Stimulated activated CD8-positive, alpha-beta memory T cell treated with anti-CD3 and anti-CD28 coated beads, Interleukin-12 subunit alpha, Interleukin-12 subunit beta, amount 100 ng/mL, for 1 hour (primary cell): Measurements from ENCODE around the gene TMEM258.

Experiments used
- DNase-seq: peaks from one replicate; pipeline ENCODE4 v3.0.0-alpha.2; 2020; ENCODE audit warnings: low read depth

TMEM258 gene

GRCh38 chr11:61792310-61793082, at the start of gene TMEM258, which contains the start of gene FEN1:
TMEM258 (minus strand) TSS chr11:61792599; CDS start chr11:61792558, 41 bp downstream.
FEN1 (plus strand) TSS chr11:61792911; CDS start chr11:61795362, 2,451 bp downstream.
- DNase-seq, result peak; percentile 79

DNA sequence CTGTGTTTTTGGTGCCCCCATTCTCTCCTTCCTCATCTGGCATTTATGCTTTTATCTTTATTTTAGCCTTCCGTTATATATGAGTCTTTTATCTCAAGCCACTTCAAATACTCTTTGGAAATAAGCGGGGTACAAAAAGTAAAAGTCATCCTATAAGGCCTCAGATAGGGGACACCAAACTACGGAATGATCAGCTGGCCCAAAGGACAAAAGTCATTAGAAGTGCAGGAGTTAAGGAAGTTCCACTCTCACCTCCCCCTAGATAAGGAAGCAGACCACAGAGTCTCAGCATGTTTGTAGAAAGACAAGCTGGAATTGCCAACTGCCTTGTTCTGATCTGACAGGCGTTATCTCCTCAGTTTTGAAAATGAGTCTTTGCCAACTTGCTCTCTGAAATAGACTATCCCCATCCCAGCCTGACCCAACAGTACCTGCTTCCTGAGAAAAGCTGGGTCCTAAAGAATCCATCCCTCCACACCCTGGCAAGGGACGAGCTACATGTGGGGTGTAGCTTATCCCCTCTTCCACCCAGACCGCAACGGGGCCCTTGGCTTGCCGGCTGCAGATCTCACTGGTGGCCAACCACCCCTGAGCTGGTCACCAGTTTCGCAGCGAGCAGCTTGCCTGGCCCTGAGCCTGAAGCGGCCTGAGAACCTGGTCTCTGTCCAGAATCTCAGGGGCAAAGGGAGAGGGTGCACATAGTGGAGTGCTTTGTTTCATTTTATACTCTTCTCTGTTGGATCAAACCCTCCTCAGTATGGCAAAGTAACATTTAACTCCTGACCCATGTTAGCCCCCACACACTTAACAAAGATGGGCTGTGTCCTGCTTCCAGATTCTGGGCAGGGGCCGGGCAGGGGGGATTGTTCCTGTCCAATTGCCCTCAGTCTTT, 49.5 kb upstream of the TMEM258 start:
- DNase-seq, result no peak

- no peak for DNase-seq
These were observed 48.0 kb upstream of the TMEM258 start for GRCh38 chr11:61840371-61840770.

- DNase-seq, result no peak
These were observed 47.3 kb upstream of the TMEM258 start for GRCh38 chr11:61839742-61840141.

DNA sequence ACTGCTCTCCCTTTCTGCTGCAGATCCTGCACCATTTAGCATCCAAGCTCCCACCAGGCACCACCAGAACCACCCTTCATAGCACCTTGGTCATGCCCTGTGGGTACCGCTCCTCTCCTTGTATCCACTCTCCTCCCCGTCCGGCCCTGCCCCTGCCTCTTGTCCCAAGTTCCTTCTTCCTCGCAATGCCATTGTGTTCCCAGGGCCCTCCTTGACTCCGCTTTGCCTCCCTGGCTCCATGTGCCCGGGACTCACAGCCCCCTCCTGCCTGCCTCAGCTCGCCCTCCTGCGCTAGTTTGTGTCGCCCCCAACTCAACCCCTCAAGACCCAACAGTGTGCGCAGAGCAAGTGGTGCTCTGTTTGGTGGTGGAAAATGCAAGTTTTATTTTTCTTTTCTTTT, 46.5 kb upstream of the TMEM258 start:
- no peak for DNase-seq

- DNase-seq, result no peak
These were observed 46.1 kb upstream of the TMEM258 start for GRCh38 chr11:61838501-61838900.

DNA sequence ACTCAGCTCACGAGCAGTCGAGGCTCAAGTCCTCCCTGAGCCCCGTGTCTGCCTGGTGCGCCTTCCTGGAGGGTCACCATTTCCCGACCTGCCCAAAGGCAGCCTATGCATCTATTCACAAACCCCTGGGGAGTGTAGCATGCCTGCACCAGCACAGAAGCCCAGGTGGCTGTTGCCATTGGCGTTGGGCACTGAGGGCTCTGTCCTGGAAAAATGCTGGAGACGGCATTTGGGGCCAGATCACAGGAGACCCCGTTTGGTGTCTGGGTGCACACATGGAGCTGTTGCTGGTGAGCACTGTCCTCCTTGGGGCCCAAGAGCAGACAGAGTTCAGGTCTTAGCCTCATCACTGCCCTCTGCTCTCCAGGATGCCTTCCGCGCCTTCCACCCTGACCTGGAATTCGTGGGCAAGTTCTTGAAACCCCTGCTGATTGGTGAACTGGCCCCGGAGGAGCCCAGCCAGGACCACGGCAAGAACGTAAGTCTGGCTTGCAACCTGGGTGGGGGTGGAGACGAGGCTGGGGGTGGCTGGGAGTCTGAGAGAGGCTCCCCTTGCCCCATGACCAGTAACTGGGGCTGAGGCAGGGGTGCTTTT, 45.1 kb upstream of the TMEM258 start:
- no peak for DNase-seq

- DNase-seq, result no peak
These were observed 43.8 kb upstream of the TMEM258 start for GRCh38 chr11:61836193-61836592.

- DNase-seq, result no peak
These were observed 42.1 kb upstream of the TMEM258 start for GRCh38 chr11:61834278-61835048.

DNA sequence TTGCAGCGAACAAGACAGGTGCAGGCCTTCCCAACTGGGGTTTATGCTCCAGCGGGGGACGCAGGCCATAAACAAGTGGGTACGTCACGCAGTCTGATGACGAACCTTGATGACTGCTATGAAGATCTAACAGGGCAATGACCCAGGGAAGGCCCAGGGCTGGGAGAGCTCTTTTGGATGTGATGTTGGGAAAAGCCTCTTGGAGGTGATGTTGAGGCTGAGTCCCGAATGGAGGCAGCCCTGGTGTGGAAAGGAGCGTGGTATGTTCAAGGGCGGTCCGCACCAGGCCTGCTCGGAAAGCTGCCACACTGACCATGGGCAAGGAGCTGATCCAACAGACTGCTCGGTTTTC, 41.5 kb upstream of the TMEM258 start:
- DNase-seq, result no peak

GRCh38 chr11:61833471-61833870, 41.1 kb upstream of the TMEM258 start:
- DNase-seq, result no peak

DNA sequence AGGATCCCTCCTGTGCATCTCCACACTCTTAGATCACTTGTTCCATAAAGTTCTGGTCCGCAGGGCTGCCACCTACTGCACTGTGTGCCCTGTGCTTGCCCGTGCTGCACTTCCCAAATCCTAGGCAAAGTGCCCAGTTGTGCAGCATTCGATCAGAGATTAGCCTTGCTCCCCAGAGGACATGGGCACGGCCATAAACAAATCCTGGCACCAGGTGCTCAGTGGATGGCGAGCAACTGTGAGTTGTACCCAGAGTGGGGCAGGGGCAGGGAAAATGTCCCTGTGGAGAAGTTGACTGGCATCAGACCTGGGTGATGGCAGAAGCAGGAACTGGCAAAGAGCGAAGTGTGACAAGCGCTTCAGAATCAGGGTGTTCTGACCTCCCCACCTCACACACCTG, 40.4 kb upstream of the TMEM258 start:
- DNase-seq, result no peak

- DNase-seq, result no peak
These were observed 39.8 kb upstream of the TMEM258 start for GRCh38 chr11:61832207-61832606.

- DNase-seq, result no peak
These were observed 38.1 kb upstream of the TMEM258 start for GRCh38 chr11:61830237-61831105.

- DNase-seq, result no peak
These were observed 37.4 kb upstream of the TMEM258 start for GRCh38 chr11:61829806-61830205.

DNA sequence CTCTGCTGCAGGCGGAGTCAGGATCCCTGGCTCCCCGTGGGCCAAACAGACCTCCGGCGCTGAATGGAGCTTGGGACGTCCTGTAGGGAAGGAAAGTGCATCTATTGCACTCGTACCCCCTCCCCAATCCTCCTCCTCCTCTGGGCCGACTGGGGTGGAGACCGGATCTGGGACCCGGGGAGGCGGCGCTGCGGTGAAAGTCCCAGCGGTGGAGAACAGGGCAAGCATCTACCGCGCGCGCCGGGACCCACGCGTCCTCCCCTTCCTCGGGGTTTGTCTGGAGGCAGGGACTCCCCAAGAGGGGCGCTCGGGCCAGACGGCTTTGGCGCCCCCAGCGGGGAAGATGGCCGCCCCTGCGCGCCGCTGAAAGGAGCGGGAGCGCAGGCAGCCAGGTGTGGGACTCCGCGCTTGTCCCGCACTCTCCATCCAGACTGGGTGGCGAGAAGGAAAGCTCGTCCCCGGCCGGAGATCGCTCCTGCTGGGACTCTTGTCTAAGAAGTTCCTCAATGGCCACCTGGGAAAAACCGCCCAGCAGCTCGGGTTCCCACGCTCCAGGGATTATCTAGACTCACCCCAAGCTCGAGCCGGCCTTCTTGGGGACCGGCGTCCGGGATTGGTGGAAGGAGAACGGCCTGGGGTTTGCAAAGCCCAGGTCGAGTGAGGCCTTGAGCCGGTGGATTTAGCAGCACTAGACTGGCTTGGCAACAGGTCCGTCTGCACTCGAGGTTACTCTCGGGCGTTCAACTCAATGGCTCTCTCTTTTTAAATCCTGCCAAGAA, 36.4 kb upstream of the TMEM258 start:
- DNase-seq, result no peak

DNA sequence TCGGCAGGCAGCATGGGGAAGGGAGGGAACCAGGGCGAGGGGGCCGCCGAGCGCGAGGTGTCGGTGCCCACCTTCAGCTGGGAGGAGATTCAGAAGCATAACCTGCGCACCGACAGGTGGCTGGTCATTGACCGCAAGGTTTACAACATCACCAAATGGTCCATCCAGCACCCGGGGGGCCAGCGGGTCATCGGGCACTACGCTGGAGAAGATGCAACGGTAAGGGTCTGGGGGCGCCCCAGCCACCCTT, 35.9 kb upstream of the TMEM258 start:
- no peak for DNase-seq

- DNase-seq, result peak; percentile 35
These were observed 35.4 kb upstream of the TMEM258 start, which contains the start of gene FADS2 for GRCh38 chr11:61827571-61828378. FADS2 (plus strand) TSS chr11:61828300; CDS start chr11:61828391, 91 bp downstream.

DNA sequence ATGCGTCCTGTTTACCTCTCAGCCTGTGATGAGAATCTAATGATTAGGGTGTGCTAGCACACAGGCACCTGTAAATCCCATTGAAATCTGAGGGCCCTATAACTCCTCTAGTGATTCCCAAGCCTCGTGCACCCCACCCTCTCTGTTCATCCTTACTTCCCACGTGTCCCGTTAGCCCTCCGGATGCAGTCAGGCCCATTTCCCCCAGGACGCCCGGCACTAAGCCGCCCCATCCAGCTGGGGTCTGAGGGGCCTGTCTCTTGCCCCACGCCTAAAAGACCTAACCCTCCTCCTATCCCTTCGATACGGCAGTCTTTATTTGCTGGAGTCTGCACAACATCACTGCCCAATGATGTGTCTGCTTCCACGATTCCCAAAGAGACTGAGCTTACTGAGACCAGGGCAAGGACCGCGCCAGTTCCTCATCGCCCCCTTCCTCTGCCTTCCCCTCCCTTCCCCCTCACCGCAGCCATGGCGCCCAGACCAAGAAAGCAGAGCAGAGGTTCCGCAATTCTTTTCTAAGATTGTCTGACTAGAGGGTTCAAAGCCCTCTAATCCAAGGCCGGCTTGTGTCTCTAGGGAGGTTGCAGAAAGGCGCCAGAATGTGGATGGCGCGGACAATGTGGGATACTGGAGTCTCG, 34.7 kb upstream of the TMEM258 start:
- no peak for DNase-seq
